ENCODE data around the gene GPC6. TPM values are rescaled to one million over a fixed set of nuclear protein-coding genes. Genes with fewer than 3 reads are reported as not detected.

The GPC6 gene
- polyA plus RNA-seq, 2 of the 4 experiments (the other 2 are of a cell fraction), result 8.0 to 14.4 TPM

DNA sequence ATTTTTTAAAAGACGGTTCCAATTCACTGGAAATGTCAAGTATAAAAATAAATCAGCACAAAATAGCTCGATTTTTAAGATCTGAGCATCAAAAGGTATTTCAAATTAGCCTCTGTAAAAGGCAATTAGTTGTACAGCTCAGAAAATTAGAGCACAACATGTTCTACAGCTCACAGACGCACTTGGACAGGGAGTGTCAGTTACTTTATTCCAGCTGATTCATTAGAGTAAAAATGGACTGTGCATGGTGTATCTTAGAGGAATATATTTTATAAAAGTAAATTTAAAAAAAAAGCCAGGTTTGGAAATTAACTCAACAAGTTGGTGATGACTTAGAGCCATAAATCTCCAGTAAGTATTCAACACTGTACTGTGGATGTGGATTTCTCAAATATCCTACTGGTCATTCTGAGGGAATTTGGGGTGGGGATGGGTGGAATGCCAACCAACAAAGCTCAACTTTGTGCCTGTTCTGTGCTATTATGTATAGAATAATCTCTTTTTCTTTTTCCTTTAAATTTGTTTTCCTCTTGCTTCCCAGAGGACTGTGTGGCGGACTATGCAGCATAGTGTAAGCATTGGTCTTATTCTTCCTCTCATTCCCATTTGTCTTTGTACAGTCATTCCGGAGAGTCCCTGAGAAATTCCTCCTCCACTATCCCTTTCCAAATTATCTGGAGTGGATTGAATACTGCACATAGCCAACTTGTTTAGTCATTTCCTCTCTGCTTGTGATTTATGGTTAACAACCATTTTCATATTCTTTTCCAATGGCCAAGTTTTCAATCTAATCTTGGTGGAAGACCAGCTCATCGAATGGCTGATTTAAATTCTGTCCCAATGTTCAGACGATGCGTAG is 1083.6 kb downstream of the GPC6 start:
- POLR2A ChIA-PET, result no interaction called here
- H3K27ac ChIP-seq, result peak overlapping the region in 1 of 2 experiments; percentile 49; a peak in 2 of 6 replicates
- ATAC-seq, result peak in 1 of 2 experiments; percentile 85; a peak in 3 of 6 replicates
- TF ChIP-seq ZNF302 (CRISPR knock-in tag; IDR thresholded peaks at IDR 0.05) (no peak), MAFK (IDR thresholded peaks at IDR 0.05; ENCODE audit: partially characterized antibody) (no peak), HDAC2 (IDR thresholded peaks at IDR 0.05) (no peak), NPAS2 (CRISPR knock-in tag; IDR thresholded peaks at IDR 0.05; ENCODE audit: borderline replicate concordance) (no peak)
- TF ChIP-seq, protein P1, sequence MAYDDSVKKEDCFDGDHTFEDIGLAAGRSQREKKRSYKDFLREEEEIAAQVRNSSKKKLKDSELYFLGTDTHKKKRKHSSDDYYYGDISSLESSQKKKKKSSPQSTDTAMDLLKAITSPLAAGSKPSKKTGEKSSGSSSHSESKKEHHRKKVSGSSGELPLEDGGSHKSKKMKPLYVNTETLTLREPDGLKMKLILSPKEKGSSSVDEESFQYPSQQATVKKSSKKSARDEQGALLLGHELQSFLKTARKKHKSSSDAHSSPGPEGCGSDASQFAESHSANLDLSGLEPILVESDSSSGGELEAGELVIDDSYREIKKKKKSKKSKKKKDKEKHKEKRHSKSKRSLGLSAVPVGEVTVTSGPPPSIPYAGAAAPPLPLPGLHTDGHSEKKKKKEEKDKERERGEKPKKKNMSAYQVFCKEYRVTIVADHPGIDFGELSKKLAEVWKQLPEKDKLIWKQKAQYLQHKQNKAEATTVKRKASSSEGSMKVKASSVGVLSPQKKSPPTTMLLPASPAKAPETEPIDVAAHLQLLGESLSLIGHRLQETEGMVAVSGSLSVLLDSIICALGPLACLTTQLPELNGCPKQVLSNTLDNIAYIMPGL (CRISPR knock-in tag; IDR thresholded peaks at IDR 0.05; ENCODE audit: borderline replicate concordance), result no peak
- peaks cover 16% of the 10 kb centered on the region for H3K4me1 ChIP-seq
- H3K4me3 ChIP-seq, result no peak overlapping the region
- CTCF ChIA-PET, result no interaction called here
- peak in 1 of 2 experiments; percentile 15 for DNase-seq (ENCODE audit: low read depth in 1 of 2, low spot score in 1 of 2)
- no peak for FAIRE-seq
- peak overlapping the region; percentile 29; the same call in 2 of the 3 replicates for H3K4me2 ChIP-seq
- WGBS (ENCODE audit: missing lambda C conversion rate), result 43% methylated on average over 8 of the region's 8 CpGs
- no peaks in the 10 kb centered on the region for H3K9me3 ChIP-seq

DNA sequence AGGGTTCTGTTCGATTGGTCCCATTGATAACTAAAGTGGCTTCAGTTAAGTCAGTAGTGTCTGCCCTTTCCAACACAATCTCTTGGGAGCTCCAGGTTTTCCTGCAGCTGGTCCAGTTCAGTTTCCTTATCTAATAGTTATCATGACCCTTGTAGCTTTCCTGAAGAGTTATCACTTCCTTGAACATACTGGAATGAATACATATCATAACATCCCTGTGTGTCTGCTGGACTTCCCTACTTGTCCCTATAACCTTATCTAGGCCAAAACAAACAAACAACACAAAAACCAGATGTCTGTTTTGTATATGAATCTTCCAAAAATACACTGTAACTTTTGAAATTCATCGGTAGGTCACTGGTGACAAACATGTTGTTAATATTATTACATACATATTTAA is 1085.3 kb downstream of the GPC6 start:
- 53% methylated on average over 2 of the region's 2 CpGs for WGBS (ENCODE audit: missing lambda C conversion rate)
- FAIRE-seq, result no peak

More for the DNA sequence above, 1085.3 kb downstream of the GPC6 start:
- H3K4me2 ChIP-seq, result no peak overlapping the region
- DNase-seq (ENCODE audit: low read depth in 1 of 2, low spot score in 1 of 2), result no peak
- no peak for ATAC-seq
- ChIA-PET POLR2A (no interaction called here), CTCF (no interaction called here)
- H3K4me3 ChIP-seq, result no peak overlapping the region
- H3K27ac ChIP-seq, result no peak overlapping the region
- H3K9me3 ChIP-seq, result no peaks in the 10 kb centered on the region
- H3K4me1 ChIP-seq, result peaks cover 9% of the 10 kb centered on the region; the same call in 2 of the 3 replicates
- TF ChIP-seq EHMT2 (IDR thresholded peaks at IDR 0.05; ENCODE audit: low read depth), result no peak
- TF ChIP-seq, protein P2, sequence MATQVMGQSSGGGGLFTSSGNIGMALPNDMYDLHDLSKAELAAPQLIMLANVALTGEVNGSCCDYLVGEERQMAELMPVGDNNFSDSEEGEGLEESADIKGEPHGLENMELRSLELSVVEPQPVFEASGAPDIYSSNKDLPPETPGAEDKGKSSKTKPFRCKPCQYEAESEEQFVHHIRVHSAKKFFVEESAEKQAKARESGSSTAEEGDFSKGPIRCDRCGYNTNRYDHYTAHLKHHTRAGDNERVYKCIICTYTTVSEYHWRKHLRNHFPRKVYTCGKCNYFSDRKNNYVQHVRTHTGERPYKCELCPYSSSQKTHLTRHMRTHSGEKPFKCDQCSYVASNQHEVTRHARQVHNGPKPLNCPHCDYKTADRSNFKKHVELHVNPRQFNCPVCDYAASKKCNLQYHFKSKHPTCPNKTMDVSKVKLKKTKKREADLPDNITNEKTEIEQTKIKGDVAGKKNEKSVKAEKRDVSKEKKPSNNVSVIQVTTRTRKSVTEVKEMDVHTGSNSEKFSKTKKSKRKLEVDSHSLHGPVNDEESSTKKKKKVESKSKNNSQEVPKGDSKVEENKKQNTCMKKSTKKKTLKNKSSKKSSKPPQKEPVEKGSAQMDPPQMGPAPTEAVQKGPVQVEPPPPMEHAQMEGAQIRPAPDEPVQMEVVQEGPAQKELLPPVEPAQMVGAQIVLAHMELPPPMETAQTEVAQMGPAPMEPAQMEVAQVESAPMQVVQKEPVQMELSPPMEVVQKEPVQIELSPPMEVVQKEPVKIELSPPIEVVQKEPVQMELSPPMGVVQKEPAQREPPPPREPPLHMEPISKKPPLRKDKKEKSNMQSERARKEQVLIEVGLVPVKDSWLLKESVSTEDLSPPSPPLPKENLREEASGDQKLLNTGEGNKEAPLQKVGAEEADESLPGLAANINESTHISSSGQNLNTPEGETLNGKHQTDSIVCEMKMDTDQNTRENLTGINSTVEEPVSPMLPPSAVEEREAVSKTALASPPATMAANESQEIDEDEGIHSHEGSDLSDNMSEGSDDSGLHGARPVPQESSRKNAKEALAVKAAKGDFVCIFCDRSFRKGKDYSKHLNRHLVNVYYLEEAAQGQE (IDR thresholded peaks at IDR 0.05), result no peak
- no peak for TF ChIP-seq ZSCAN20 (CRISPR knock-in tag; IDR thresholded peaks at IDR 0.05)
- TF ChIP-seq, protein P3, sequence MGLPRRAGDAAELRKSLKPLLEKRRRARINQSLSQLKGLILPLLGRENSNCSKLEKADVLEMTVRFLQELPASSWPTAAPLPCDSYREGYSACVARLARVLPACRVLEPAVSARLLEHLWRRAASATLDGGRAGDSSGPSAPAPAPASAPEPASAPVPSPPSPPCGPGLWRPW (IDR thresholded peaks at IDR 0.05), result no peak
- TF ChIP-seq CBX8 (IDR thresholded peaks at IDR 0.05), result no peak
- TF ChIP-seq, protein P4, sequence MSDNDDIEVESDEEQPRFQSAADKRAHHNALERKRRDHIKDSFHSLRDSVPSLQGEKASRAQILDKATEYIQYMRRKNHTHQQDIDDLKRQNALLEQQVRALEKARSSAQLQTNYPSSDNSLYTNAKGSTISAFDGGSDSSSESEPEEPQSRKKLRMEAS (IDR thresholded peaks at IDR 0.05), result no peak
- TF ChIP-seq MAFK (IDR thresholded peaks at IDR 0.05; ENCODE audit: partially characterized antibody), result no peak
- no peak for TF ChIP-seq POLR2AphosphoS2 (conservative IDR thresholded peaks at IDR 0.05; ENCODE audit: low read length)
- TF ChIP-seq SMC3 (IDR thresholded peaks at IDR 0.05), result no peak
- TF ChIP-seq TP53 (CRISPR knock-in tag; IDR thresholded peaks at IDR 0.05), result no peak
- TF ChIP-seq KDM1A (IDR thresholded peaks at IDR 0.05; ENCODE audit: low read depth), result no peak
- TF ChIP-seq RAD21 (conservative IDR thresholded peaks at IDR 0.05 in 1 of 2, IDR thresholded peaks at IDR 0.05 in 1 of 2), result no peak
- no peak for TF ChIP-seq GATA3 (IDR thresholded peaks at IDR 0.05; ENCODE audit: borderline replicate concordance)
- TF ChIP-seq, protein P5, sequence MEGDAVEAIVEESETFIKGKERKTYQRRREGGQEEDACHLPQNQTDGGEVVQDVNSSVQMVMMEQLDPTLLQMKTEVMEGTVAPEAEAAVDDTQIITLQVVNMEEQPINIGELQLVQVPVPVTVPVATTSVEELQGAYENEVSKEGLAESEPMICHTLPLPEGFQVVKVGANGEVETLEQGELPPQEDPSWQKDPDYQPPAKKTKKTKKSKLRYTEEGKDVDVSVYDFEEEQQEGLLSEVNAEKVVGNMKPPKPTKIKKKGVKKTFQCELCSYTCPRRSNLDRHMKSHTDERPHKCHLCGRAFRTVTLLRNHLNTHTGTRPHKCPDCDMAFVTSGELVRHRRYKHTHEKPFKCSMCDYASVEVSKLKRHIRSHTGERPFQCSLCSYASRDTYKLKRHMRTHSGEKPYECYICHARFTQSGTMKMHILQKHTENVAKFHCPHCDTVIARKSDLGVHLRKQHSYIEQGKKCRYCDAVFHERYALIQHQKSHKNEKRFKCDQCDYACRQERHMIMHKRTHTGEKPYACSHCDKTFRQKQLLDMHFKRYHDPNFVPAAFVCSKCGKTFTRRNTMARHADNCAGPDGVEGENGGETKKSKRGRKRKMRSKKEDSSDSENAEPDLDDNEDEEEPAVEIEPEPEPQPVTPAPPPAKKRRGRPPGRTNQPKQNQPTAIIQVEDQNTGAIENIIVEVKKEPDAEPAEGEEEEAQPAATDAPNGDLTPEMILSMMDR (IDR thresholded peaks at IDR 0.05), result no peak
- no peak for TF ChIP-seq JUNB (IDR thresholded peaks at IDR 0.05)
- TF ChIP-seq RCOR1 (IDR thresholded peaks at IDR 0.05; ENCODE audit: low read depth, low read length), result no peak
- TF ChIP-seq, protein P6, sequence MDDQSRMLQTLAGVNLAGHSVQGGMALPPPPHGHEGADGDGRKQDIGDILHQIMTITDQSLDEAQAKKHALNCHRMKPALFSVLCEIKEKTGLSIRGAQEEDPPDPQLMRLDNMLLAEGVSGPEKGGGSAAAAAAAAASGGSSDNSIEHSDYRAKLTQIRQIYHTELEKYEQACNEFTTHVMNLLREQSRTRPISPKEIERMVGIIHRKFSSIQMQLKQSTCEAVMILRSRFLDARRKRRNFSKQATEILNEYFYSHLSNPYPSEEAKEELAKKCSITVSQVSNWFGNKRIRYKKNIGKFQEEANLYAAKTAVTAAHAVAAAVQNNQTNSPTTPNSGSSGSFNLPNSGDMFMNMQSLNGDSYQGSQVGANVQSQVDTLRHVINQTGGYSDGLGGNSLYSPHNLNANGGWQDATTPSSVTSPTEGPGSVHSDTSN (IDR thresholded peaks at IDR 0.05), result no peak
- TF ChIP-seq ZC3H11A (IDR thresholded peaks at IDR 0.05), result no peak

Measured in A549 (cell line).